IPS DF 4.7 (cell line): ENCODE results near the gene PABPN1L.

Experiments
- DNase-seq: peaks from one replicate; pipeline ENCODE4 v3.0.0-alpha.2; 2013; ENCODE audit warnings: low spot score; ENCODE audit errors: extremely low read depth

PABPN1L gene, protein sequence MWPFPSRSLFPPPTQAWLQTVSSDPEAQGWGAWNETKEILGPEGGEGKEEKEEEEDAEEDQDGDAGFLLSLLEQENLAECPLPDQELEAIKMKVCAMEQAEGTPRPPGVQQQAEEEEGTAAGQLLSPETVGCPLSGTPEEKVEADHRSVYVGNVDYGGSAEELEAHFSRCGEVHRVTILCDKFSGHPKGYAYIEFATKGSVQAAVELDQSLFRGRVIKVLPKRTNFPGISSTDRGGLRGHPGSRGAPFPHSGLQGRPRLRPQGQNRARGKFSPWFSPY

DNA sequence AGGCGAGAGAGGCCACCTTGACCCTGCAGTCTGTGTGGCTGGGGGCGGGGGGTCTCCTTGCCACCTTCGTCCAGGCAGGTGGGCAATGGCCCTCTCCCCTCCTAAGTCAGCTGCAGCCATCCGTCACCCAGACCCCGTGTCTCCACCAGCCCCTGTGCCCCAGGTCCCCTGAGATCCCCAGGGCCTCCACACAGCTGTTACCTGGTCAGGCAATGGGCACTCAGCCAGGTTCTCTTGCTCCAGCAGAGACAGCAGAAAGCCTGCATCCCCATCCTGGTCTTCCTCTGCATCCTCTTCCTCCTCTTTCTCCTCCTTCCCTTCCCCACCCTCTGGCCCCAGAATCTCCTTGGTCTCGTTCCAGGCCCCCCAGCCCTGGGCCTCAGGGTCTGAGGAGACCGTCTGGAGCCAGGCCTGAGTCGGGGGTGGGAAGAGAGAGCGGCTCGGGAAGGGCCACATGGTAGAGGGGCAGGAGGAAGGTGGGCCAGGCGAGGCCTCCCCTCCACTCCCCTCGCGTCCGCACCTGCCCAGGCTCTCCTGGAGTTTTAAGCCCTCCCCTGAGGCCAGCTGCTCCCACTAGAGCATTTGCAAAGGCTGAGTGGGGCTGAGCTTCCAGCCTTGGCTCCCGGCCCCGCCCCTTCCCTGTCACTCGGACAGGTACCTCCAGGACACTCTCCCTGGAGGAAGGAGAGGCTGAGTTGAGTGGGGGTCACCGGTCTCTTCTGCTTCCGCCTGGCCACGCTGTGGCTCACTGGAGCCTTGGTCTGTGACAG is at the start of gene PABPN1L:
TSS of gene PABPN1L (minus strand) at position 510 of the 770 bp plus-strand sequence. CDS start at position 456, 54 bp downstream.
- no peak for DNase-seq

DNA sequence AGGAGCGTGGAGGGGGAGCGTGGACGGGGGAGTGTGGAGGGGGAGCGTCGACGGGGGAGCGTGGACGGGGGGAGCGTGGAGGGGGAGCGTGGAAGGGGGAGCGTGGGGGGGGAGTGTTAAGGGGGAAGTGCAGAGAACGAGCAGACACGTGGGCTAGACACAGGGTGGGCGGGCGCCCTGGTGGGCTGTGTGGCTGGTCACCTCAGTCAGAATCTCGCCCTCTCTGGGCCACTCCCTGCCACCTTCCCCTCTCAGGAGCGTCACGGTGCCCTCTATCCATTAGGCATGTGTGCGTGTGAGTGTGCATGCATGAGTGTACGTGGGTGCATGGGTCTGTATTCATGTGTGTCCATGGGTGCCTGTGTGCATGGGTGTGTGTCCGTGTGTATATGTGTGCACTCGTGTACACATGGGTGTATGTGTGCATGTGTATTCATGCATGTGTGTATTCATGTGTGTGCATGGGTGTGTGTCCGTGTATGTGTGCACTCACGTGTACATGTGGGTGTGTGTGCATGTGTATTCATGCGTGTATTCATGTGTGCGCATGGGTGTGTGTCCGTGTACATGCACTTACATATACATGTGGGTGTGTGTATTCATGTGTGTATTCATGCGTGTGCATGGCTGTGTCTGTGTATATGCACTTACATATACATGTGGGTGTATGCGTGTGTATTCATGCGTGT is 49.3 kb upstream of the PABPN1L start:
- no peak for DNase-seq

DNA sequence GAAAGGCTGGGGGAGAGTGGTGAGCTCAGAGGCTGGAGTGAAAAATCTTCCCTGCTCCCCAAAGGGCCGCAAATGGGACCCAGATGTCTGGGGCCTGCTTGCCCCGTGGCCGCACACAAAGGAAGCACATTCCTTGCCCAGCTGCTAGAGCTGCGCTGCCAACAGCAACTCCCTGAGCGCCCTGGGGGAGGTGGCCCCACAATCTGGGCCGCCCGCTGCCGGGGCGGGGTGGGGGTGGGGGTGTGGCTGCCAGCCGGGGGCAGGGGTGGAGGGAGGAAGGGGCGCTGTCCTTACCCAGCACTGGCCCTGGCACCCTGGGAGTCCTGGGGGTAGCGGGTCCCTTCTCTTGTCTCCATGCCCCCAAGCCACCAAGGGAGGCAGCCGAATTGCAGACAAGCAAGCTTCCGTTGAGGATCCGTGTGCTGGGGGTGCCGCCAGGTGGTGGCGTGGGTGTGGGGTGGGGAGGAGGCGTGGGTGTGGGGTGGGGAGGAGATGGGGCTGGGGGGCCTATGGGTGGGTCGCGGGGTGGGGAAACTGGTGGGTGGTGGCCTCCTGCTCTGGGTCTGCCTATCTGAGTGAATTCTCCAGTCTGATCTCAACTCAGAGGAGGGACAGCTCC is 48.4 kb upstream of the PABPN1L start:
- DNase-seq: no peak

DNA sequence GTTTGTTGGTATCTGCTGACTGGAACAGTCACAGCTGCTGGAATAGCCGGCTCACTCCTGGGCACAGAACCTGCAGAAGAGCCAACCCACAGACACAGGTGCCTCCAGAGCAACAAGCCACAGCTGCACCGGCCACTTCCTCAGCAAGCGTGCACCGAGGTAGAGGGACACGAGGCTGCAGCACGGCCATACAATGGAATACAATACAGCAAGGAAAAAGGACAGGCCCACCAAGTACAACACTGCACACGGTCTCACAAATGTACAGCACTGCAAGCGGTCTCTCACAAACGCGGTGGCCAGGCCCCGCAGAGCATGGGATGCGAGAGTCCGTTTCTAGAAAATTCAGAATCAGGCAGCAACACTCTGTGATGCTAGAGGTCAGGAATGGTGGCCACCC is 47.4 kb upstream of the PABPN1L start:
- DNase-seq: no peak

DNA sequence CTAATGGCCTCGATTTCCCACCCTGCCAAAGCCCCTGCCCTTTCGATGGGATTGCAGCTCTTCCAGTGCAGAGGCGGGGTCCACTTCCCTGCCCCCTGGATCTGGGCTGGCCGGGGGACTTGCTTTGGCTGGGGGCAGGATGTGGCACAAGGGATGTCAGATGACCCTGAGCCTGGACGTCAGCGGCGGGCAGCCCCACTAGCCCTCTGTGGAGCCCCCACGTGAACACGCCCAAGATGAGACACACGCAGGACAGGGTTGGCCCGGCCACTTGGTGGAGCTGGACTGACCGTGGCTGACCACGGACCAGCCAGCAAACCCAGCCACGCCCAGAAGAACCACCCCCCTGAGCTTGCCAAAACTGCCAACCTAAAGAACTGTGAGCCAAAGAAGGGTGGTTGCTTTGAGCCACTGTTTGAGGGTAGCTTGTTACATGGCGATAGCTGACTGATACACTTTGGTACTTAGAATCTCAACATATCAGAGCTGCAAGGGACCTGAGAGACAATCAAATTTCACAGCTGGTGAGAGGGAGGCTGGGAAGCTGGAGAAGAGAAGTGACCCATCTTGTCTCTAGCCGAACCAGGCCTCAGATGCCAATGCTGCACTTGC is 46.6 kb upstream of the PABPN1L start:
- no peak for DNase-seq

DNA sequence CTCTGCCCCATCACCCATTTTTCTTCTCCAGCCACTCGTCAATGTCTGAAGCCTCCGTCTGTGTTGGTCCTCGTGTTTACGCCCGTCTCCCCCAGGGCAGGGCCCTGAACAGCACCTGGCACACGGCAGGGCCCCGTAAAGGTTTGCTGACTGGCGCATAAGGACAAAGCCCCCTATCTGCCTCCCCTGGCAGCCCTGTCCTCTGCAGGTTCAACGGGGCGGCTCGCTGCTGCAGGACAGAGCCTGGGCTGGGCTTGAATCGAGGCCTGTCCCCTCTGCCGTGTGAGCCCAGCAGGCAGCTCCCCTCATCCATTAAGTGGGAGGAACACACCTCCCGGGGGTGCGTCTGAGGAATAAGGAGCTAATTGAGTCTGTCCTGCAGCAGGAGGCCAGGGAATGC is 46.1 kb upstream of the PABPN1L start:
- DNase-seq: no peak

DNA sequence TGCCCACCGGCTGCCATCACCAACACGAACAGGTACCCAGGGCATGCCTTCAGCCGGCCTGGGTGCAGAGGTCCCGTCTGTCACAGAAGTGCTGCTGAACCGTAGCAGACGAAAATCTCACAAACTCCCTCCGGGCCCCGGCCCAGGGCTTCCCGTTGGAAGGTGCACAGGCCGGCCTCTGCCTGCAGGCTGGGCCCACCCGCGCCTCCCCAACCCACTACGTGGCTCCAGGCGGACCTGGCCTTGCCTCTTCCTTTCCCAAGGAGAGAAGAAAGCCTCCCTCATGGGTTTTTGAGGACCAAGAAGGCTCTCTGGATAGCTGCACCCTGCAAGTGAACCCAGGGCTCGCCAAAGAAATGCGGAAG is 45.5 kb upstream of the PABPN1L start:
- no peak for DNase-seq

DNA sequence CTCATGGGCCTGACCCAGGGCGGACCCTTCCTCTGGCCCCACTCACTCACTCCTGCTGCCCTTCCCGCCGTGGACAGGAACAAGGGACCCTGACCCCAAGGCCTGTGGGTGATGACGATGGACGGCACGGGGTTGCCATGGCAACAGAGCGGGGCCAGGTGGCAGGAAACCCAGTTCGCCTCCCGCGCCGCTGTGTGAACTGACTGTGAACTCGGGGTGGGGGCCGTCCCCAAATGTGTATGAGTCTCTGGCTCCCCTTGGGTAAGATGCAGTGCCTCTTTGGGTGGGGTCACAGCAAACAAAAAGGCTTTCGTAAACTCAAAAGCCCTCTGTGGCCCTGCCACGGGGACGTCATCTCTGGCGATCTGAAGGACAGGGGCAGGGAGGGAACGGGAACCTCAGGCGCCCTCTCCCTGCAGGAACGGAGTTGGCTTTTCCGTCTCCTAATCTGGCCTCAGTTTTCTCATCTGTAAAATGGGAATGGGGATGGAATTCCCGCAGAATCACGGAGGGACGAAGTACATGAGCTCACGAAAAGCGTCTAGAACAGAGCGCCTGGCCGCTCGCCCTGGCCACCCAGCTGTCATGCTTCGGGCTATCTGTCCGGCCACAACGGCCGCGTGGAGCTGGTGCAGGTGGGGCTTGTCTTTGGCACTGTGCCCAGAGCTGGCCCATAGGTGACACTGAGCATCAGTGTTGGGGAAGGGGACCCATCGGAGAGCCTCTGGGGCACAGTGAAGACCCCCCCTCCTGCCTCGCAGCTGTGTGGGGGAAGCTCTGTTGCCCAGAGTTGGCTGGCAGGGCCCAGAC is 44.9 kb upstream of the PABPN1L start:
- DNase-seq: no peak

DNA sequence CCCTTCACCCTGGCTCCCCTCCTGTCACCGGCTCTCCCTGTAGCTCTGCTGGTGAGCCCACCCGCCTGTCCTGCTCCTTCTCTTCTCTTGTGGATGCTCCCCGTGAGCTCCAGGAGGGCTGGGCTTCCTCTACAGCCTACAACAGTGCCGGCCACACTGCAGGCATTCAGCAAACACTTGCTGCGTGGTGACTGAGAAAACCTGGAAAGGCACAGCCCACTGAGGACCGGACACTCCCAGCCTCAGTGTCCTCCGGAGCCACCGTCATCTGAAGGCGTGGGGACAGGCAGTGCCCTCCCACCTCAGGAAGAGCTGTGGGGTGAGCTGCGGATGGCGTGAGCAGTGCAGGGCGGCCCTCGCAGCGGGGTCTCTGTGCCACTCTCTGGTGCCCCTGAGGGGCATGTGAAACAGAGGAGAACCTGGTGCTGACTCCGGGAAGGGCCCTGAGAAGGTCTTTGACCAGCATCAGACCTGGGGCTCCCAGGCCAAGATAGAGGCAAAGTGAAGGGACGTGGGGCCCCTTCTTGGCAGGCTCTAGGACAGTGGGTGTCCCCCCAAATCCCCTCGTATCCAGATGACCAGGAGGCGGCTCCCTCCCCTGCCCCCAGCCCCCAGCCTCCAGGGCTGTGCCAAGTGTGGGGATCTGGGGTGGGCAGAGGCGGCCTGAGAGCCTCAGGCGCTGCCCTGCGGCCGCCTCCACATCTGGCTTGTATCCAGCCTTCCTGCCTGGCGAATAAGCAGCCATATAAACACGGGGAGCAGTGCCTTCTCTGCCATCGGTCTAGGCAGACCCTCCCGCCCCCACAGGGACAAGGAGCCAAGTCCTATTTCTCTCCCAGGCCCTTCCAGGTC is 44.0 kb upstream of the PABPN1L start:
- DNase-seq: no peak

DNA sequence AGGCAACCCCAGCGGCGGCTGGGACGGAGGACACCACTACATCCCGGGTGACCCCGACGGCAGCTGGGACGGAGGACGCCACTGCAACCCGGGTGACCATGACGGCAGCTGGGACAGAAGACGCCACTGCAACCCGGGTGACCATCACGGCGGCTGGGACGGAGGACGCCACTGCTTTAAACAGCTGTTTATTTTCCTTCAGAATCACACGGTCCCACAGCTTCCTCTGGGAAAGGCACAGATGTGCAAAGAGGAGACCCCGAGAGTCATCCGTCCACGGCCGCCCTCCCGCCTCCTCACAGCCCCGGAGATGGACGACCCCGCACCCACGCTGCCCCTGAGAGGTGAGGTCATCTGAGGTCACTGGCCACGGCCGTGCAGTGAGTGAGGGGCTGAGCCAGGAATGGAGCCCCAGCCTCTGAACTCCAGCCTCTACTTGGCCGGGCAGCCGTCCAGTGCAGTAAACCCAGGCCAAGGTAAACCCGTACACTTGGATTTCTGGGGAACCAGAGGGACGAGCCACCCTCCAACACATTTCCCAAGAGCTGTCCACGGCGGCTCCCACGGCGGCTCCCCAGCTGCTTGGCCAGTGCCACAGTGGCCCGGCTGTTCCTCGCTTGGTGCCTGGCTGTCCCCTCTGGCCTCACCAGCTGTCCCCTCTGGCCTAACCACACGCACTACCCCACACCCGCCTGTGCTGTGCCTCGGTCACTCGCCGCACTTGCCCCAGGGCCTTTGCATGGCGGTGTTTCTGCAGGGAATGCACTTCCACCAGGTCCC is 43.2 kb upstream of the PABPN1L start:
- no peak for DNase-seq

DNA sequence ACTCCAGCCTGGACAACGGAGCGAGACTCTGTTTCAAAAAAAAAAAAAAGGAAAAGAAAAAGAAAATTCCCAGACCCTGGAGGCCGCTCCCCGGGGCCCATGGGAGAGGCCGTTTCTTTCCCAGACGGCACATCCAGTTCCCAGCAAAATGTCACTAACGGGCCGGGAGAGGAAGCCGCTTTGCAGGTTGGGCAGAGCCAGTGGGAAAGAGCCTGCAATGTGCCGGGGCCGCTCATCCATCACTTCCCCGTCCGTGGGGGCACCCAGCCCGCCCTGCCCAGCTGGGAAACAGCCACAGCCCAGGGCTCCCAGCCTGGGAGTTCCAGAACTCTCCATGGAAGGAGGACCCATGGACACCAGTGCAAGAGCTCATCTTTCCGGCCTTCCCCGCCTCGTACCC is 41.8 kb upstream of the PABPN1L start:
- no peak for DNase-seq

DNA sequence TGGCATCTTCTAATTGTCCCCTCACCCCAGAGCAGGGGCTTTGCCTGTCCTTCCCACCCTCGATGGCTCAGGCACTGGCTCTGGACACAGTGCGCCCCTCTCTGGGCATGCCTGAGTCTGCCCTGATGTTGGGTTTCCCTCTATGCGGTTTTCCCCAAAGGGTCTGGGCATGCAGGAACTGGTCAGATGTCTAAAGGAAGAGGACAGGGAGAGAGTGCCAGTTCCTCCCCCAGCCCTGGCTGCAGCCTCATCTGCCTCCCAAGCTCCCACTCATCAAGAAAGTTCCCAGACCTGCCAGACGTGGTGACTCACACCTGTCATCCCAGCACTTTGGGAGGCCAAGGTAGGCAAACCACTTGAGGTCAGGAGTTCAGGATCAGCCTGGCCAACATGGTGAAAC is 41.3 kb upstream of the PABPN1L start:
- no peak for DNase-seq

DNA sequence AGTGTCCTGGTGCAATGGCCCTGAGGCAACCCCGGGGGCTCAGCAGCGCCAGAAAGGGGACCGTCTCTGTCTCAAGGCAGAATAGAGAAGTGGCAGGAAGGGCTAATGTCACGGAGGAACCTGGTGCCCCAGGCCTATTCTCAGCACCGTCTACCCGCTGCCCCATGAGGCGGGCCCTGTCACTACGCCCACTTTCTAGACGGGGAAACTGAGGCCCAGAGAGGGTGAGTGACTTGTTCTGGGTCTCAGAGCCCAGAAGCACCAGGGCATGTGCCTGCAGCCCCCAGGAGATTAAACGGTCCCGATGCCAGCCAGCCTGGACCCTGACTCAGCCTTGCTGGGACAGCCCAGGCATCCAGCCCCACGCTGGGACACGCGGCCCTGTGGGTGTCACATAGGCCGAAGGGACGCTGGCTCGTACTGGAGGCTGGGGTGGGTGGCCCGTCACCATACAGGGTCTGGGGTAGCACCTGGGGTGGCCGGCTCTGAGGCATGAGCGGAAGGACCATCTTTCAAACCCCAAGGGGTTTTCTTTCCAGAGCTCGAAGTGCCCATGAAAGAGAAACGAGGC is 40.2 kb upstream of the PABPN1L start:
- no peak for DNase-seq

DNA sequence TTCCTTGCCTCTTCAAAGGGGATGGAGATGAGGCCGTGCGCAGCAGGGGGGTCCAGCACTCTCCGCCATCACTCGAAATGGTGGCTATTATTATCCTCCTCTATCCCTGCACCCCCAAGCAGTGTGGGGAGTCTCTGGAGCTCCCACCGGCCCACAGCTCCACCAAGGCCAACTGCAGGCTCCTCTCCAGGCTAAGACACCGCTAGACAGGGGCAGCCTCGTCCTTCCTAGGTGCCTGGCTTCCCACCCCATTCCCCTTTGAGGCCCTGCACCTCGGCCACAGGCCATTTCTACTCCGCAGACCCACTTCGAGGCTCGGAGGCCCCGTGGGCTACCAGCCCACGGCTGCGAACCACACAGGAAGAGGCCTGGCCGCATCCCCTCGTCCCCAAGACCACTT is 39.6 kb upstream of the PABPN1L start:
- DNase-seq: no peak

DNA sequence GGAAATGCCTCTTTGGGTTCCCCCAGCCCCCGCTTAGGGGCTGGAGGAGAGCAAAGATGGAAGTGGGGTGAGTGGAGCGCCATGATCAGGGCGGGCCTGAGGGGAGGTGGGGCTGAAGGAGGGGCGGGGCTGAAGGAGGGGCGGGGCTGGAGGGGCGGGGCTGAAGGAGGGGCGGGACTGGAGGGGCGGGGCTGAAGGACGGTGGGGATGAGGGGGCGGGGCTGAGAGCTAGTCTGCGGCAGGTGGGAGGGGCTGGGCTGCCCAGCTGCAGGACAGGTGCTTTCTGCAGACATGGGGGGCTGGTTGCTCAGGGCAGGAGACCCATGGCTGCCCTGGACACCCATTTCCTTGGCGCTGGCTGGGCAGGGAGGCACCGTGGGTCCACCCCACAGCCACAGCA is 39.1 kb upstream of the PABPN1L start:
- no peak for DNase-seq

DNA sequence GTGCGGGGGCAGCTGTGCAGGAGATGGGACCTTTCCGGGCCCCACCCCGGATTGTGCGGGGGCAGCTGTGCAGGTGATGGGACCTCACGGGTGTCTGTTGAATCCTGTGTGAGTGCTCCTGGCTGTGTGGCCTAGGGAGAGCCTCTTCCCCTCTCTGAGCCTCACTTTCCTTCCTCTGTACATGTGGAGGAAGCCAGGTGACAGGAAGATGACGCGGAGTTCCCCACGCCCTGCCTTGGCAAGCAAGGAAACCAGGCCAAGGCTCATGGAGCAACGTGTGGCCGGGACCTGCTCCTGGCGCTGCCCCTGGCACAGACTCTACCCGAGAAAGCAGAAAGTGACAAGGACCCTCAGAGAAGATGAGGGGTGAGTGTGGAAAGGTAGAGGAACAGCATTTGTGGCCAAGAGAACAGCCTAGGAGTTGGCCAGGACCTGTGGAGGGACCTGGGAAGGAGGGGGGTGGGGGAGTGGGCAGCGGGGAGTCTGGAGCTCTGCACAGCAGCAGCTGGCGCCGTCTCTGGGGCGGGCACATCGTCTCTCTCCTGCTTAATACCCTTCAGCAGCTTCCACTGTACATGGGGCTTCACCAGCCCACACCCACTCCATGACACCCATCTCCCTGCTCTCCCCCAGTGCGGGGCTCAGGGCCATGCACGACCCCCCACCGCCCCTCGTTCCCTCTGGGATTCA is 38.4 kb upstream of the PABPN1L start:
- DNase-seq: no peak

DNA sequence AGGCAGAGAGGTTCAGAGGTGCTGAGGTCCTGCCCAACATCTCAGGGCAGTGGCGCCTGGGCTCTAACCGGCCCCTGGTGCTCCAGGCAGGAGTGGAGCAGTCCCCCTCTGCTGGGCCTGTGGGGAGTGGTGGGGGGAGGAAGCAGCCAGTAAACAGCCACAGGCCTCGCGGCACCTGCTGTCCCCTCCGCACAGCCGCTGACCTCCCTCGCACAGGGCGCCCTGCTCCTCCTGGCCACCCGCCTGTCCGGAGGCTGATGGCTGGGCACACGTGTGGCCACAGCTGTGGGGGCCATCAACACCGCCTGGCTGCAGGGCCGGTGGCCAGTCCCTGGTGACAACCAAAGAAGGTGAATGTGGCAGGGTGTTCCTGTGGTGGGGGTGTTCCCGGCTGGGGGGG is 36.8 kb upstream of the PABPN1L start:
- no peak for DNase-seq

DNA sequence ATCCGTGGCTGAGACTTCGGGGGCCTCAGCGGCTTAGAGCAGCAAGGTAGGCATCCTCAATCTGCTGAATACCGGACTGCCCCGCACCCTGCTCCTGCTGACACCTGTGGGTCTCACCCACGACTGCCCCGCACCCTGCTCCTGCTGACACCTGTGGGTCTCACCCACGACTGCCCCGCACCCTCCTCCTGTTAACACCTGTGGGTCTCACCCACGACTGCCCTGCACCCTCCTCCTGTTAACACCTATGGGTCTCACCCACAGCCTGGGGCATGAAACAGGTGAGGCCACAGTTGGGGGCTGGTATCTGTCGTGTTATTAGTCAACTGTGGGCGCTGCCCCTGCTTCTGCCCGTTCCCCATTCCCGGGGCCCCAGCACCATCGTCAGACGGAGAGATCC is 36.3 kb upstream of the PABPN1L start:
- no peak for DNase-seq
